ENCODE results near the gene TRAF3.

GRCh38 chr14:102798926-102799325, 21.7 kb downstream of the TRAF3 start:
- no peak for TF ChIP-seq CEBPB (IDR thresholded peaks at IDR 0.05)
- no peak for TF ChIP-seq TCF12 (IDR thresholded peaks at IDR 0.05; ENCODE audit: low read depth)
- no peak for TF ChIP-seq YY1 (IDR thresholded peaks at IDR 0.05; ENCODE audit: low read depth)
- TF ChIP-seq USF1 (IDR thresholded peaks at IDR 0.05), result no peak
